Coronary artery (tissue), 2 donors: Measurements from ENCODE around the gene LRRC46.

Source experiments
- DNase-seq: peaks from one replicate; pipeline ENCODE4 v3.0.0-alpha.2; 2017; ENCODE audit warnings: low spot score
- H3K27ac ChIP-seq, 2 donors: fragments of 200-600 bp; sonication (generic); one replicate each; pipeline ENCODE4 v1.5.1; 2016 to 2019
- H3K4me3 ChIP-seq: fragments of 200-600 bp; sonication (generic); 2 replicates; pipeline ENCODE4 v1.5.1; 2016; ENCODE audit warnings: mild to moderate bottlenecking, moderate library complexity
- TF ChIP-seq, protein P1 (sequence below): fragments of 200-600 bp; sonication (generic); IDR thresholded peaks from one replicate; pipeline ENCODE4 v1.5.1; 2019; ENCODE audit warnings: antibody characterized with exemption

Gene LRRC46

DNA sequence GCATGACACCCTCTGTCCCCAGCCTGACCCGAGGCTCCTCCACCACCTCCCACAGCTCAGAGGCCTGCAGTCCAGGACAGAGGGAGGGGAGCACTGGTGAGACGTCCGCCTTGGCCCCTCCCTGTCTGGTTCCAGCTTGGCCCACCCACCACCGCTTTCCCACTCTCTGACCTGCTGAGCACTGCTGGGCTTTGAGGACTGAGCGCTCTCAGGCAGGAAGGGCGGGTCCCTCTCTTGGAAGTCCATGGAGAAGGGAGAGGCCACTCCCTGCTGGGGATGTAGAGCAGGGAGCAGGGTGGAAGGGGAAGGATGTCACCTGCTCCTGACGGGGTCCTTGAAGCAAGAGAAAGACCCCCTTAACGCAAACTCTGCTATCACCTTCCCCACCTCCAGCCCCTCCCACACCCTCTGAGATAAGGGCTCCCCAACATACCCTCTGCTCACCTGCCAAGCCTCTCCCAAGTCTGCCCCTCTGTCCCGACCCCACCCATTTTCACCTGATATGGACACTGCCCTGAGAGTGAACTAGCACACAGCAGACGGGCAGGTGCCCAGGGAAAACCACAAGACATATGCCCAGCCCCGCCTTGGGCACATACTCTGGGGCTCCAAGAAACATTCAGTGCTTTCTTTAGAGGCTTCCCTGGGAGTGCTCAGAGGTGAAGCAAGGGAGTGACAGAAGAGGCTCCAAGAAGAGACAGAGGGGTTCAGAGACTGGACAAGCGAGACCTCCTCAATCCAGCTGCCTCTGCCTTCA lies 11.3 kb upstream of the LRRC46 start:
- Histone ChIP-seq H3K27ac (no peak overlapping the region), H3K4me3 (peak overlapping the region; percentile 79)
- DNase-seq: no peak
- TF ChIP-seq, protein P1, sequence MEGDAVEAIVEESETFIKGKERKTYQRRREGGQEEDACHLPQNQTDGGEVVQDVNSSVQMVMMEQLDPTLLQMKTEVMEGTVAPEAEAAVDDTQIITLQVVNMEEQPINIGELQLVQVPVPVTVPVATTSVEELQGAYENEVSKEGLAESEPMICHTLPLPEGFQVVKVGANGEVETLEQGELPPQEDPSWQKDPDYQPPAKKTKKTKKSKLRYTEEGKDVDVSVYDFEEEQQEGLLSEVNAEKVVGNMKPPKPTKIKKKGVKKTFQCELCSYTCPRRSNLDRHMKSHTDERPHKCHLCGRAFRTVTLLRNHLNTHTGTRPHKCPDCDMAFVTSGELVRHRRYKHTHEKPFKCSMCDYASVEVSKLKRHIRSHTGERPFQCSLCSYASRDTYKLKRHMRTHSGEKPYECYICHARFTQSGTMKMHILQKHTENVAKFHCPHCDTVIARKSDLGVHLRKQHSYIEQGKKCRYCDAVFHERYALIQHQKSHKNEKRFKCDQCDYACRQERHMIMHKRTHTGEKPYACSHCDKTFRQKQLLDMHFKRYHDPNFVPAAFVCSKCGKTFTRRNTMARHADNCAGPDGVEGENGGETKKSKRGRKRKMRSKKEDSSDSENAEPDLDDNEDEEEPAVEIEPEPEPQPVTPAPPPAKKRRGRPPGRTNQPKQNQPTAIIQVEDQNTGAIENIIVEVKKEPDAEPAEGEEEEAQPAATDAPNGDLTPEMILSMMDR: no peak

DNA sequence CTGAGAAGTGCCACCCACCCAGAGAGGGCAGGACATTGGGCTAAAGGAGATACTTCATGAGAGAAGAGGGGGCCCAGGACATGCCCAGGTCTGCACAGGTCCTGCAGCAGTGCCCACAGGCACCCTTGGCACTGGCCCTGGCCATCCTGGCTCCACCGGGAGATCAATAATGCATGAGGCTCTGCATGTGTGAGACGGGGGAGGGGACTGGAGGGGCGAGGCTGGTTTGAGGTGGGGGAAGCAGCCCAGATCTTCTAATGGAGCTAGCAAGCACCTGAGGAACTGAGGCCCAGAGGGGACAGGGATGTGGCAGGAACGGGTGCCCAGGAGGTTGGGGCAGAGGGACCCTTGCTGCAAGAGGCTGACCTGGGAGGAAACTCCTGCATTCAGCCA lies 10.4 kb upstream of the LRRC46 start:
- TF ChIP-seq, protein P1: no peak
- peak overlapping the region; percentile 79 for H3K4me3 ChIP-seq
- peak overlapping the region; percentile 6 to 71 for H3K27ac ChIP-seq
- no peak for DNase-seq

DNA sequence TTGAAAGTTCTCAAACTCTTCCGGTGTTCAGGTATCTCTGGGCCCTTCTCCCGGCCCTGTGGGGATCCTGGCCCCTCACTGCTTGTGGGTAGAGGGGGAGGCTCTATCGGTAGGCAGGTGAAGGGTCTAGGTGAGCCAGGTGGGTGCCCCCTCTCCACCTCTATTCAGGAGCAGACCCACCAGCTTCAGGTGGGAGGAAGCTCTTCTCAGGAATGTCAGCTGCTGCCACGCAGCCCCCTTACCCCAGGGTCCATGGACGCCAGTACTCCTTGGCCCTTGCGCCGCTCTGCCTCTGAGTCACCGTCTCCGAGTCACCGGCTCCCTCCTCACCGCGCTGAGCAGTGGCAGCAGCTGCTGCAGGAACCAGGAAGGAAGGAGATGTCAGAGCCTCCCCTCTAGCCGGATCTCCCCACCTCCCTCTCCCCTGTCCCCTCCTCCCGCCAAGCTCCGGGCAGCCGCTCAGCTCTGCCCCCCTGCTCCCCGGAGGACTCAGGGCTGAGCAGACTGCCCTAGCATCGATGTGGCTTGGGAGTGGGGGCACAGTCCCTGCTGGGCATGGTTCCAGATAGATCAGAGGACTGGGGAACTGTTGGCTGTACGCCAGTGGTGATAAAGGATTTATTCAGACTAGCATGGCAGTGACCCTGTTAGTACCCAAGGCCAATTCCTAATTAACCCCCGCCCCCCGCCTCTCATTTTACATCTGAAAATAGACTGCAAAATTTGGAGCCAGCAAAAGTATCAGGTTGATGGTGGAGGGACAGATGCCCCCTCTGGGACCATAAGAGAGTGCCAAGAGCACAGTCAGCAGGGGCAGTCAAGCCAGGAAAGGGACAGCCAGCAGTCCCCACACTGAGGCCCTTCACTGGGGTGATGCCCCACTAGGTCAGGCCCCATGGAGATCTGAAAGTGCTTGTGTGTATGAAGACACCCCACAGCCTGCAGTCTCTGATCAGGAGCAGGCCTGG lies 9.8 kb upstream of the LRRC46 start, which contains the start of gene OSBPL7:
OSBPL7 (minus strand) TSS at position 371 of the 968 bp plus-strand sequence. CDS start 1,516 bp downstream, outside the sequence.
- TF ChIP-seq, protein P1: no peak
- DNase-seq: peak; percentile 83
- Histone ChIP-seq H3K4me3 (peak within 1 kb of the TSS; percentile 79), H3K27ac (peak within 1 kb of the TSS; percentile 6 to 71)

DNA sequence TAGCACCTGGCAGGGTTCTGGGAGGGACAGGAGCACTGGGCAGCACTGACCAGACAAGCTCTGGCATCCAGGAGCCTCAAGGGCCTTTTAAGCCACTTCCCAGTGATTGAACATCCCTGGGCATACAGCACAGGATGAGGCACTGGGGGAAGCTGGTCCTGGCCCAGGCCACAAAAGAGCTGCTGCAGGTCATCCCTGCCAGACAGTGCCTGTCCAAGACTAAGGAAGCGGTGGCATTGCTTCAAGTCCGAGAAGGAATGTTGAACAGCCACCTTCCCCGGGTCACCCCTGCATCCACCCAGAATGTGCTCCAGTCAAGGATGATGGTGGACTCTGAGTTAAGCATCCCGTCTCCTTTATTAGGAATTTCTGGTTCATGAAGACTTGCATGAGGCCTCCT lies 8.7 kb upstream of the LRRC46 start:
- Histone ChIP-seq H3K4me3 (no peak overlapping the region), H3K27ac (no peak overlapping the region)
- no peak for DNase-seq
- TF ChIP-seq, protein P1: no peak

DNA sequence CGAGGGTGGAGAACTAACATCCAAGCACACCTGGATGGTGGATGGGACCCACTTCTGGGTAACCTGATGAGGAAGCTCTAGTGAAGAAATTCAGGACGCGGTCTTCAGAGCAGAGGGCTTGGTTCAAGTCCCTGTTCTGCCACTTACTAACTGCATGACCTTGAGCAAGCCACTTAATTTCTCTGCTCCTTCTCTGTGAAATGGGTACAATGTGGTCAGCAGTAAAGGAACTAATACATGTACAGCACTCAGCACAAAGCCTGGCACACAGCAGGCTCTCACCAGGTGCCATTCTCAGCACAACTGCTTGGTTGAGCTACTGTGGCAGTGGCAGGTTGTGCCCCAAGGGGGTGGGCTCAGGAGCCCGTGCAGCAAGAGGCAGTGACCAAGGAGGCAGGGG lies 8.0 kb upstream of the LRRC46 start:
- DNase-seq: no peak
- Histone ChIP-seq H3K27ac (no peak overlapping the region), H3K4me3 (no peak overlapping the region)
- TF ChIP-seq, protein P1: no peak

DNA sequence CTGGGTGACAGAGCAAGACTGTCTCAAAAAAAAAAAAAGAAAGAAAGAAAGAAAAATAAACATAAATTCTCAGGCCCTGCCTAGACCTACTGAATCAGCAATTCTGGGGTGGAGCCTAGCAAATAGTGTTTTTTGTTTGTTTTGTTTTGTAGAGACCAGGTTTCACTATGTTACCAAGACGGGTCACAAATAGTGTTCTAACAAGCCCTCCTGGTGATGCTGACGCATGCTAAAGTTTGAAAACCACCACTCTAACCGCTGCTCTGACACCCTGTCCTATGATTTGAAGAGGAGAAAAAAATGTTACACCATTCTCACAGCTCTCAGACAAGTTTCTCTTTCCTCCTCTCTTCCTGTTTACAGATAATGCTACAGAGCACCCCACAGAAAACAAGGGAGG lies 1.6 kb upstream of the LRRC46 start:
- TF ChIP-seq, protein P1: no peak
- Histone ChIP-seq H3K4me3 (no peak overlapping the region), H3K27ac (no peak overlapping the region)
- no peak for DNase-seq
